DOHH2 (cell line): ENCODE data around the gene RNF213.

Source experiments
- H3F3A ChIP-seq: fragments of 200-600 bp; sonication (generic), shearing (Covaris generic); 2 replicates; pipeline ENCODE4 v1.6.0; 2016; ENCODE audit warnings: antibody characterized with exemption, mild to moderate bottlenecking; ENCODE audit not compliant: control insufficient read depth, insufficient read depth
- H3K27ac ChIP-seq: fragments of 200-600 bp; sonication (generic); 2 replicates; pipeline ENCODE4 v1.5.1; 2014; ENCODE audit warnings: low read depth, mild to moderate bottlenecking, low read length, moderate library complexity
- H3K27me3 ChIP-seq: fragments of 200-600 bp; sonication (generic); 2 replicates; pipeline ENCODE4 v1.6.1; 2014; ENCODE audit warnings: mild to moderate bottlenecking, low read length, mixed read lengths; ENCODE audit not compliant: control insufficient read depth
- H3K36me3 ChIP-seq: fragments of 200-600 bp; sonication (generic); 2 replicates; pipeline ENCODE4 v1.6.1; 2014; ENCODE audit warnings: mild to moderate bottlenecking, low read length, moderate library complexity, mixed read lengths; ENCODE audit not compliant: control insufficient read depth
- H3K4me1 ChIP-seq: fragments of 200-600 bp; sonication (generic); 2 replicates; pipeline ENCODE4 v1.6.1; 2014; ENCODE audit warnings: mild to moderate bottlenecking, low read length, mixed read lengths; ENCODE audit not compliant: control insufficient read depth
- H3K4me2 ChIP-seq: fragments of 200-600 bp; sonication (generic); 2 replicates; pipeline ENCODE4 v1.6.0; 2014; ENCODE audit warnings: mild to moderate bottlenecking, low read length, moderate library complexity
- H3K4me3 ChIP-seq: fragments of 200-600 bp; sonication (generic); 2 replicates; pipeline ENCODE4 v1.5.1; 2014; ENCODE audit warnings: mild to moderate bottlenecking, low read length, mixed read lengths
- H3K79me2 ChIP-seq: fragments of 200-600 bp; sonication (generic); 2 replicates; pipeline ENCODE4 v1.6.1; 2014; ENCODE audit warnings: mild to moderate bottlenecking, low read length, mixed read lengths; ENCODE audit not compliant: control insufficient read depth
- H3K9me2 ChIP-seq: fragments of 200-600 bp; sonication (generic); replicated peaks from 2 replicates; pipeline ENCODE4 v1.6.1; 2014; ENCODE audit warnings: mild to moderate bottlenecking, low read length, mixed read lengths; ENCODE audit not compliant: control insufficient read depth
- H3K9me3 ChIP-seq: fragments of 200-600 bp; sonication (generic); 2 replicates; pipeline ENCODE4 v1.6.1; 2014; ENCODE audit warnings: antibody characterized with exemption, low read length, mixed read lengths; ENCODE audit not compliant: control insufficient read depth, insufficient read depth
- H4K20me1 ChIP-seq: fragments of 200-600 bp; sonication (generic); 2 replicates; pipeline ENCODE4 v1.6.0; 2014; ENCODE audit warnings: low read depth, mild to moderate bottlenecking, antibody characterized with exemption, low read length, moderate library complexity; ENCODE audit not compliant: control insufficient read depth, insufficient read depth
- CTCF ChIP-seq: fragments of 200-600 bp; sonication (generic); IDR thresholded peaks from one replicate; pipeline ENCODE4 v1.5.1; 2014; ENCODE audit warnings: antibody characterized with exemption, mild to moderate bottlenecking, low read depth, low read length; ENCODE audit not compliant: poor library complexity, severe bottlenecking
- EZH2phosphoT487 ChIP-seq: fragments of 200-600 bp; sonication (generic); IDR thresholded peaks from 2 replicates; pipeline ENCODE4 v1.6.1; 2017; ENCODE audit warnings: borderline replicate concordance, mild to moderate bottlenecking, antibody characterized with exemption, low read length, moderate library complexity, mixed read lengths

RNF213 gene

GRCh38 chr17:80438806-80439205 lies 178.2 kb downstream of the RNF213 start:
- H4K20me1 ChIP-seq = no peaks in the 10 kb centered on the region; the same call in 1 of the 2 replicates
- no peaks in the 10 kb centered on the region for H3K4me1 ChIP-seq
- no peak overlapping the region for H3K4me2 ChIP-seq
- no peaks in the 10 kb centered on the region for H3K36me3 ChIP-seq
- H3K9me3 ChIP-seq = no peaks in the 10 kb centered on the region
- no peak overlapping the region for H3K4me3 ChIP-seq
- H3F3A ChIP-seq = no peaks in the 10 kb centered on the region
- H3K27ac ChIP-seq = no peak overlapping the region
- no peaks in the 10 kb centered on the region for H3K27me3 ChIP-seq
- no peak for TF ChIP-seq CTCF
- no peak for TF ChIP-seq EZH2phosphoT487
- H3K79me2 ChIP-seq = no peaks in the 10 kb centered on the region
- H3K9me2 ChIP-seq = no peaks in the 10 kb centered on the region

GRCh38 chr17:80439499-80439898 lies 178.8 kb downstream of the RNF213 start:
- Histone ChIP-seq H3K36me3 (no peaks in the 10 kb centered on the region), H3K27me3 (no peaks in the 10 kb centered on the region), H3F3A (no peaks in the 10 kb centered on the region), H3K4me2 (no peak overlapping the region), H3K9me2 (no peaks in the 10 kb centered on the region), H3K9me3 (no peaks in the 10 kb centered on the region), H4K20me1 (no peaks in the 10 kb centered on the region; the same call in 1 of the 2 replicates), H3K4me1 (no peaks in the 10 kb centered on the region), H3K79me2 (no peaks in the 10 kb centered on the region), H3K4me3 (no peak overlapping the region), H3K27ac (no peak overlapping the region)
- TF ChIP-seq CTCF = no peak
- TF ChIP-seq EZH2phosphoT487 = no peak

GRCh38 chr17:80441133-80441578 lies 180.5 kb downstream of the RNF213 start:
- no peaks in the 10 kb centered on the region for H3K79me2 ChIP-seq
- H3K4me3 ChIP-seq = no peak overlapping the region
- no peaks in the 10 kb centered on the region for H3K27me3 ChIP-seq
- H3K9me2 ChIP-seq = no peaks in the 10 kb centered on the region
- H3K36me3 ChIP-seq = no peaks in the 10 kb centered on the region
- H3K4me1 ChIP-seq = no peaks in the 10 kb centered on the region
- H4K20me1 ChIP-seq = no peaks in the 10 kb centered on the region; the same call in 1 of the 2 replicates
- no peaks in the 10 kb centered on the region for H3F3A ChIP-seq
- H3K4me2 ChIP-seq = no peak overlapping the region
- no peak for TF ChIP-seq EZH2phosphoT487
- no peak for TF ChIP-seq CTCF
- H3K27ac ChIP-seq = no peak overlapping the region
- no peaks in the 10 kb centered on the region for H3K9me3 ChIP-seq
